PFSK-1 (cell line): ENCODE results near the gene NOC4L.

Source experiments
- POLR2AphosphoS5 ChIP-seq: IDR thresholded peaks from 2 replicates; pipeline ENCODE4 v1.6.1; 2012; ENCODE audit warnings: low read depth, mild to moderate bottlenecking, control low read depth, low read length, moderate library complexity
- TAF1 ChIP-seq: IDR thresholded peaks from 2 replicates; pipeline ENCODE4 v1.6.1; 2012; ENCODE audit warnings: low read length, control low read depth, borderline replicate concordance; ENCODE audit not compliant: insufficient read depth
- TF ChIP-seq, protein P1 (sequence below), 2 experiments: IDR thresholded peaks; 2 replicates each; pipeline versions ENCODE4 v1.6.1 to v1.8.0; 2011 to 2012; ENCODE audit warnings: low read depth in 2 of 2, low read length in 2 of 2, control low read depth in 1 of 2, inconsistent platforms in 1 of 2, mild to moderate bottlenecking in 1 of 2, moderate library complexity in 1 of 2; ENCODE audit not compliant: insufficient read depth in 1 of 2

DNA sequence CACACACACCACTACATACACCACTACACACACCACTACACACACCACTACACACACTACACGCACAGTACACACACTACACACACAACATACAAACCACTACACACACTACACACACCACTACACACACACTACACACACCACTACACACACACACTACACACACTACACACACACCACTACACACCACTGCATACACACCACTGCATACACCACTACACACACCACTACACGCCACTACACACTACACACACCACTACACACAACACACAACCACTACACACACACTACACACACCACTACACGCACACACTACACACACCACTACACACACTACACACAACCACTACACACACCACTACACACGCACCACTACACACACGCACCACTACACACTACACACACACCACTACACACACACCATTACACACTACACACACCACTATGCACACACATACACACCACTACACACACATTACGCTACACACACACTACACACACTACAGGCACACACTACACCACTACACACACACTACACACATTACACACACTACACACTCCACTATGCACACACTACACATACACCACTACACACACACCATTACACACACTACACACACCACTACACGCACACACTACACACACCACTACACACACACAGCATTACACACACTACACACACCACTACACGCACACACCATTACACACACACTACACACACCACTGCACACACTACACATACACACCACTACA, 12.5 kb downstream of the NOC4L start:
- TF ChIP-seq, protein P1, sequence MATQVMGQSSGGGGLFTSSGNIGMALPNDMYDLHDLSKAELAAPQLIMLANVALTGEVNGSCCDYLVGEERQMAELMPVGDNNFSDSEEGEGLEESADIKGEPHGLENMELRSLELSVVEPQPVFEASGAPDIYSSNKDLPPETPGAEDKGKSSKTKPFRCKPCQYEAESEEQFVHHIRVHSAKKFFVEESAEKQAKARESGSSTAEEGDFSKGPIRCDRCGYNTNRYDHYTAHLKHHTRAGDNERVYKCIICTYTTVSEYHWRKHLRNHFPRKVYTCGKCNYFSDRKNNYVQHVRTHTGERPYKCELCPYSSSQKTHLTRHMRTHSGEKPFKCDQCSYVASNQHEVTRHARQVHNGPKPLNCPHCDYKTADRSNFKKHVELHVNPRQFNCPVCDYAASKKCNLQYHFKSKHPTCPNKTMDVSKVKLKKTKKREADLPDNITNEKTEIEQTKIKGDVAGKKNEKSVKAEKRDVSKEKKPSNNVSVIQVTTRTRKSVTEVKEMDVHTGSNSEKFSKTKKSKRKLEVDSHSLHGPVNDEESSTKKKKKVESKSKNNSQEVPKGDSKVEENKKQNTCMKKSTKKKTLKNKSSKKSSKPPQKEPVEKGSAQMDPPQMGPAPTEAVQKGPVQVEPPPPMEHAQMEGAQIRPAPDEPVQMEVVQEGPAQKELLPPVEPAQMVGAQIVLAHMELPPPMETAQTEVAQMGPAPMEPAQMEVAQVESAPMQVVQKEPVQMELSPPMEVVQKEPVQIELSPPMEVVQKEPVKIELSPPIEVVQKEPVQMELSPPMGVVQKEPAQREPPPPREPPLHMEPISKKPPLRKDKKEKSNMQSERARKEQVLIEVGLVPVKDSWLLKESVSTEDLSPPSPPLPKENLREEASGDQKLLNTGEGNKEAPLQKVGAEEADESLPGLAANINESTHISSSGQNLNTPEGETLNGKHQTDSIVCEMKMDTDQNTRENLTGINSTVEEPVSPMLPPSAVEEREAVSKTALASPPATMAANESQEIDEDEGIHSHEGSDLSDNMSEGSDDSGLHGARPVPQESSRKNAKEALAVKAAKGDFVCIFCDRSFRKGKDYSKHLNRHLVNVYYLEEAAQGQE (IDR thresholded peaks at IDR 0.05; ENCODE audit: insufficient read depth in 1 of 2, low read depth in 2 of 2, low read length in 2 of 2) = no peak
- TF ChIP-seq POLR2AphosphoS5 (no peak), TAF1 (no peak)
